Left lung (tissue), 10 donors: ENCODE measurements around the gene GSTA5. TPM values are rescaled to one million over a fixed set of nuclear protein-coding genes. Genes with fewer than 3 reads are reported as not detected.
"Not testable (repeated sequence)": the region's sequence is repeated elsewhere in the genome, so short reads cannot be mapped to it uniquely, and the experiment has no call there.

Source experiments
- ATAC-seq: fragments of 200-7000 bp; cut with Tn5 transposase; one replicate; pipeline ENCODE4 v1.9.1; 2020; ENCODE audit warnings: moderate library complexity
- DNase-seq, 4 donors: peaks; one replicate each; pipeline ENCODE4 v3.0.0-alpha.2; 2013 to 2020
- H3K27ac ChIP-seq, 2 donors: fragments of 200-600 bp; sonication (generic) in 1 of 2; one replicate each; pipeline versions ENCODE4 v1.5.0 to v1.8.0; 2020 to 2021
- H3K27me3 ChIP-seq, 2 donors: fragments of 200-600 bp; sonication (generic) in 1 of 2; one replicate each; pipeline versions ENCODE4 v1.5.0 to v1.8.0; 2020 to 2021
- H3K36me3 ChIP-seq, 2 donors: fragments of 200-600 bp; sonication (generic) in 1 of 2; one replicate each; pipeline versions ENCODE4 v1.5.0 to v1.8.0; 2020 to 2021
- H3K4me1 ChIP-seq, 2 donors: fragments of 200-600 bp; one replicate each; pipeline ENCODE4 v1.8.0; 2021
- H3K4me3 ChIP-seq, 2 donors: fragments of 200-600 bp; sonication (generic) in 1 of 2; one replicate each; pipeline versions ENCODE4 v1.5.0 to v1.8.0; 2020 to 2021; ENCODE audit warnings: mild to moderate bottlenecking in 1 of 2
- H3K9me3 ChIP-seq, 2 donors: fragments of 200-600 bp; sonication (generic) in 1 of 2; one replicate each; pipeline versions ENCODE4 v1.5.0 to v1.8.0; 2020 to 2021
- CTCF ChIP-seq, 2 donors: fragments of 200-600 bp; sonication (generic) in 1 of 2; IDR thresholded peaks; one replicate each; pipeline versions ENCODE4 v1.5.0 to v1.8.0; 2021; ENCODE audit warnings: antibody characterized with exemption in 2 of 2
- intact Hi-C, 2 donors: fragments of 100-400 bp; cut with DNase I; formaldehyde crosslinking; loops; one replicate each; pipeline versions ENCODE4 v1.11.2 to v1.14.2; 2022
- polyA plus RNA-seq, 6 donors: library from polyadenylated mRNA; unstranded; fragments of 120-200 nt; gene quantifications; one replicate each; pipeline ENCODE4 v1.2.1, GENCODE V29; 2013; ENCODE audit not compliant: insufficient read length in 6 of 6
- total RNA-seq, 2 donors: library from RNA; stranded (reverse); fragmentation: NEBNext Ultra II Directional; extraction: Animal tissue kit (Norgen Biotek cat#: 25700); gene quantifications; one replicate each; pipeline ENCODE4 v1.2.1, GENCODE V29; 2021
- donor health status: DM: no; HTN: yes; CAD: no.
- donor health status: DM: no; HTN: no; CAD: no.

GSTA5 gene
- total and polyA plus RNA-seq, 8 donors, result not detected

GRCh38 chr6:52820198-52820597 is 20.4 kb downstream of the GSTA5 start:
- Histone ChIP-seq H3K27me3 (no peaks in the 10 kb centered on the region), H3K36me3 (no peaks in the 10 kb centered on the region), H3K27ac (no peak overlapping the region), H3K4me3 (no peak overlapping the region), H3K9me3 (peaks cover 0 to 6% of the 10 kb centered on the region in 2 donors), H3K4me1 (no peaks in the 10 kb centered on the region)
- DNase-seq (no peak), ATAC-seq (no peak)
- TF ChIP-seq CTCF (IDR thresholded peaks at IDR 0.05), result no peak
- intact Hi-C loops, result no loop called here

GRCh38 chr6:52815167-52816092 is 25.2 kb downstream of the GSTA5 start:
- DNase-seq (peak in 2 of 4 donors; percentile 8 to 35), ATAC-seq (peak; percentile 99)
- TF ChIP-seq CTCF (IDR thresholded peaks at IDR 0.05), result peak; percentile 53 to 63
- Histone ChIP-seq H3K4me3 (no peak overlapping the region), H3K27me3 (no peaks in the 10 kb centered on the region), H3K9me3 (no peaks in the 10 kb centered on the region), H3K36me3 (no peaks in the 10 kb centered on the region), H3K27ac (no peak overlapping the region), H3K4me1 (no peaks in the 10 kb centered on the region)
- intact Hi-C loops, result no loop called here

GRCh38 chr6:52814545-52814944 is 26.1 kb downstream of the GSTA5 start:
- H3K27me3 ChIP-seq, H3K4me1 ChIP-seq, H3K27ac ChIP-seq, ATAC-seq, H3K4me3 ChIP-seq, H3K36me3 ChIP-seq, DNase-seq, H3K9me3 ChIP-seq, intact Hi-C loops: not testable (repeated sequence)

- H3K4me1 ChIP-seq, H3K36me3 ChIP-seq, DNase-seq, H3K9me3 ChIP-seq, intact Hi-C loops, H3K27ac ChIP-seq, H3K27me3 ChIP-seq, H3K4me3 ChIP-seq, ATAC-seq: not testable (repeated sequence)
Observed at GRCh38 chr6:52809777-52810176, 30.8 kb downstream of the GSTA5 start.

- Histone ChIP-seq H3K4me3 (no peak overlapping the region), H3K27ac (no peak overlapping the region), H3K9me3 (no peaks in the 10 kb centered on the region), H3K36me3 (no peaks in the 10 kb centered on the region), H3K4me1 (no peaks in the 10 kb centered on the region), H3K27me3 (no peaks in the 10 kb centered on the region)
- ATAC-seq, result no peak
- intact Hi-C loops, result no loop called here
- no peak for DNase-seq
- no peak for TF ChIP-seq CTCF (IDR thresholded peaks at IDR 0.05)
Observed at GRCh38 chr6:52808660-52809059, 32.0 kb downstream of the GSTA5 start.

GRCh38 chr6:52803668-52804255 is 36.9 kb downstream of the GSTA5 start, which contains the start of gene GSTA1:
Gene GSTA1 (minus strand): TSS chr6:52803816. CDS start chr6:52799267, 4,549 bp downstream.
- H3K9me3 ChIP-seq, H3K4me1 ChIP-seq, DNase-seq, H3K27me3 ChIP-seq, H3K27ac ChIP-seq, intact Hi-C loops, H3K4me3 ChIP-seq, ATAC-seq, H3K36me3 ChIP-seq: not testable (repeated sequence)
